SKM-1 treated with dmso at 0.1 percent for 144 hours (cell line): ENCODE data around the gene ENTPD8.
"Not testable (repeated sequence)": the region's sequence is repeated elsewhere in the genome, so short reads cannot be mapped to it uniquely, and the experiment has no call there.

Experiments used
- DNase-seq: peaks from one replicate; lab custom pipeline; 2025; ENCODE audit not compliant: unreplicated experiment; lab: John Stamatoyannopoulos, UW

ENTPD8 gene

GRCh38 chr9:137476856-137477255 lies 35.7 kb upstream of the ENTPD8 start:
- DNase-seq: no peak

GRCh38 chr9:137475666-137476065 lies 34.5 kb upstream of the ENTPD8 start:
- no peak for DNase-seq

GRCh38 chr9:137474271-137474670 lies 33.1 kb upstream of the ENTPD8 start:
- no peak for DNase-seq

GRCh38 chr9:137470785-137471184 lies 29.6 kb upstream of the ENTPD8 start:
- no peak for DNase-seq

- no peak for DNase-seq
Measured at GRCh38 chr9:137467896-137468295, 26.7 kb upstream of the ENTPD8 start.

GRCh38 chr9:137467161-137467581 lies 26.0 kb upstream of the ENTPD8 start:
- no peak for DNase-seq

- DNase-seq: not testable (repeated sequence)
Measured at GRCh38 chr9:137466389-137467085, 25.4 kb upstream of the ENTPD8 start.

GRCh38 chr9:137465720-137466388 lies 24.7 kb upstream of the ENTPD8 start:
- no peak for DNase-seq

GRCh38 chr9:137465000-137465719 lies 24.0 kb upstream of the ENTPD8 start:
- DNase-seq: no peak

GRCh38 chr9:137464291-137464999 lies 23.3 kb upstream of the ENTPD8 start:
- DNase-seq: no peak

- no peak for DNase-seq
Measured at GRCh38 chr9:137463931-137464290, 22.8 kb upstream of the ENTPD8 start.

- no peak for DNase-seq
Measured at GRCh38 chr9:137462986-137463930, 22.1 kb upstream of the ENTPD8 start.

GRCh38 chr9:137462396-137462985 lies 21.3 kb upstream of the ENTPD8 start:
- DNase-seq: no peak

GRCh38 chr9:137461663-137462395 lies 20.7 kb upstream of the ENTPD8 start:
- DNase-seq: no peak

GRCh38 chr9:137461316-137461662 lies 20.1 kb upstream of the ENTPD8 start:
- no peak for DNase-seq

GRCh38 chr9:137460363-137461315 lies 19.5 kb upstream of the ENTPD8 start:
- no peak for DNase-seq

- DNase-seq: no peak
Measured at GRCh38 chr9:137459601-137460362, 18.6 kb upstream of the ENTPD8 start.
